Measurements from ENCODE around the gene CTAGE8.
"Not testable (repeated sequence)": the region's sequence is repeated elsewhere in the genome, so short reads cannot be mapped to it uniquely, and the experiment has no call there.

The CTAGE8 gene, protein sequence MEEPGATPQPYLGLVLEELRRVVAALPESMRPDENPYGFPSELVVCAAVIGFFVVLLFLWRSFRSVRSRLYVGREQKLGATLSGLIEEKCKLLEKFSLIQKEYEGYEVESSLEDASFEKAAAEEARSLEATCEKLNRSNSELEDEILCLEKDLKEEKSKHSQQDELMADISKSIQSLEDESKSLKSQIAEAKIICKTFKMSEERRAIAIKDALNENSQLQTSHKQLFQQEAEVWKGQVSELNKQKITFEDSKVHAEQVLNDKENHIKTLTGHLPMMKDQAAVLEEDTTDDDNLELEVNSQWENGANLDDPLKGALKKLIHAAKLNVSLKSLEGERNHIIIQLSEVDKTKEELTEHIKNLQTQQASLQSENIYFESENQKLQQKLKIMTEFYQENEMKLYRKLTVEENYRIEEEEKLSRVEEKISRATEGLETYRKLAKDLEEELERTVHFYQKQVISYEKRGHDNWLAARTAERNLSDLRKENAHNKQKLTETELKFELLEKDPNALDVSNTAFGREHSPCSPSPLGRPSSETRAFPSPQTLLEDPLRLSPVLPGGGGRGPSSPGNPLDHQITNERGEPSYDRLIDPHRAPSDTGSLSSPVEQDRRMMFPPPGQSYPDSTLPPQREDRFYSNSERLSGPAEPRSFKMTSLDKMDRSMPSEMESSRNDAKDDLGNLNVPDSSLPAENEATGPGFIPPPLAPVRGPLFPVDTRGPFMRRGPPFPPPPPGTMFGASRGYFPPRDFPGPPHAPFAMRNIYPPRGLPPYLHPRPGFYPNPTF

DNA sequence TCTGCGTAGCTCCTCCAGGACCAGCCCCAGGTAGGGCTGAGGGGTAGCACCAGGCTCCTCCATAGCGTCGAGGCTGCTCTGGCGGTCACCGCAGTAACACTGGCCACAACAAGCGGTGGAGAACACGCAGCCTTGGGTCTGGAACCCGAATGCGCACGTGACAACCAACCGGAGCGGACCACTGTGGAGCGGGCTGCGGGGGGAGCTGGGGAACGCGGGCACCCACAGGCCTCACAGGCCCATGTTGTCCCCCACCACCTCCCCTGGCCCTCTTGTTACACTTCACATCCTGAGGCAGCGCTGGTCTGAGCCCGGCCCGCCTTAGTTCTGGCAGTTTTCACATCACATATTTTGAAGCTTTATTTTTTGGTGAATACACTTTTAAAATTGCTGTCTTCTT lies at the start of gene CTAGE8:
CTAGE8 (minus strand) TSS at position 101 of the 400 bp plus-strand sequence; CDS start at position 63, 38 bp downstream.
- DNase-seq (ENCODE audit: low spot score) = not testable (repeated sequence)

DNA sequence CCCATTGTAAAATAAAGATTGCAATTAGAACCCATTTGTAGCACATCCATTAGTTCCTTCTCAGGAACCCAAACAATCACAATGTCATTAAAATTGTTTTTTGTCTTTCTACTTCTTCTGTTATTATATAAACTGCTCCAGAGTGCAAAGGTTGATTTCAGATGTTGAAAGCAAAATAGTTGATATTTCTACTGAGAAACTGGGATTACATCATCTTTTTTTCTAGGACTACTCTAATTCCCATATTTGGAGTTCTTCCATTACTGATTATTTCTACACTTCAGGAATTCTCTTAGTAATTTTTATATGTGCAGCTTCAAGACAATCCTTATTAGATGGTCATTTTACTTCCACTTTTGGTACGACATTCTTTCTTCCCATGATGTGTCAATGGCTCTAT lies 48.4 kb upstream of the CTAGE8 start:
- DNase-seq (ENCODE audit: low spot score) = not testable (repeated sequence)

DNA sequence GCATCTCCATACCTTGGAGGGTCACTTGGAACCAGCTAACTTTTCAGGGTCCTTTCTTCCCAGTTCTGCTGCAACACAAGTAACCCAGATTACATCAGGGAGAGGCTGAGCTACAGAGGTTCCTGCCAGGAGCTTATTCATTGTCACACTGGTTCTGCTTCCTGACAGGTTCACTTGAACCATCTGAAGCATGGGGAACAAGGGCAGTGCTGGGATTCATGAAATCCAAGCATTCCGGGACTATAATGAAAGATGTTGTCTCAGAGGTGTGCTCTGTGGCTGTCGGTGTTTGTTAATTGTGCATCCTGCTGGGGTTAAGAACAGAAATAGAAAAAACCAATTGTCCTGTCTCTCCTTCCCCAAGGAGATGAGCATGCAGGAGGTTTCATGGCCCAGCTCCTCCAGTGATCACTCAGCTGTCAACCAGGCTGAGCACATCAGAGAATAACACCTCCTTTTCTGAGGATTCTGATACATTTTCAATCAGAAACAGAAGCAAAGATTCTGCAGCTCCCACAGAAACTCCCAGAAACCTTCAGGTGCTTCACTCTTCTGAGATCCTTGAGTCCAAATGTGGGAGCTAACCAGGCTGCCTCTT lies 42.9 kb upstream of the CTAGE8 start, which contains the start of gene OR2A1:
OR2A1 (plus strand) TSS at position 548 of the 598 bp plus-strand sequence. CDS start 5,706 bp downstream, outside the sequence.
- not testable (repeated sequence) for DNase-seq (ENCODE audit: low spot score)

DNA sequence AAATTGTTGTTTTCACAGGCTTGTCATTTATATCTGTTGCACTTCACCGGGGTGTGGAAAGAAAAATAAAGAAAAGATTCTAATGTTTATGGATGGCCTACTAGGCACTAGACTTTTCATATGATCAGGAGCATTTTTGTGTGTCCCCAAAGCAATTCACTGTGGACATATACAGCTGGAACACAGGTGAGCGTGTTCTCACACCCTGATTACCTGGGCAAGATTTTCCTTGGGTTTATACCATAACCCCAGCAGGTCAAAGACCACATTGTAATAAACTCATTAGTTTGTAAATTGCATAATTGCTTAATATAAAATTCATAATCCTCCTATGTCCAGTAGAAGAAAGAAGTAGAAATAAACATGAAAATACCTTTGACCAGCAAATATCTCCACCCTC lies 42.1 kb upstream of the CTAGE8 start:
- DNase-seq (ENCODE audit: low spot score) = not testable (repeated sequence)

DNA sequence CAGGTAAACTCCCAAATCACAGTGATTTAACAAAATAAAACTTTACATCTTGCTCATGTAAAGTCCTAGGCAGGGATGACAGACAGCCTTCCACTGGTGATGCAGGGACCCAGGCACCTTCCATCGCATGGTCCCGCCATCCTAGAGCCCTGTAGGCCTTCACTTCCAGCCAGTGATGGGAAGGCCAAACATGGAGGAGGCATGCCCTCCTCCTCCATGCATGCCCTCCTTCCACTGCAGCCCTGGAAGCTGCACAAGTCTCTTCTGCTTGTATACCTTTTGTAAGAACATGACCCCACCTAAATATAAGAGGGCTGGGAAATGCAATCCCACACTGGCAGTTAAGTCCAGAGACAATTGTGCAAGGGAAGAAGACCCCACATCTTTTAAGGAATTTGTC lies 40.6 kb upstream of the CTAGE8 start:
- DNase-seq (ENCODE audit: low spot score) = not testable (repeated sequence)

DNA sequence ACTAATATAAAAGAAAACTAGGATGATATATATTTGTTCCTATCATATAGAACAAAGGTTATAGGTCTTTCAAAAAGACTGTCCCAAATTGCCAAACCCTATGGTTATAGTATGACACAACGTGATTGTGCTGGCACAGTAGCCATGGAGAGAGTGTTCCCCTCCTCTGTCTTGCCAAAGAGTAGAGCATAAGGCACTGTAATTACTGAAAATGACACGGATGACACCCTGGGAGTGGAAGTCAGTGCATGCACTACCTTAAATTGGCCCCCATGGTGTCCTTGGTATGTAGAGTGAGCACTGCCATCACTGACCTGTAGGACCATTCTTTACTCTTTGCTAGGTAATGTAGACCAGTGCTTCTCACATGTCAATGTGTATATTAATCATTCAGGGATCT lies 36.1 kb upstream of the CTAGE8 start:
- not testable (repeated sequence) for DNase-seq (ENCODE audit: low spot score)

DNA sequence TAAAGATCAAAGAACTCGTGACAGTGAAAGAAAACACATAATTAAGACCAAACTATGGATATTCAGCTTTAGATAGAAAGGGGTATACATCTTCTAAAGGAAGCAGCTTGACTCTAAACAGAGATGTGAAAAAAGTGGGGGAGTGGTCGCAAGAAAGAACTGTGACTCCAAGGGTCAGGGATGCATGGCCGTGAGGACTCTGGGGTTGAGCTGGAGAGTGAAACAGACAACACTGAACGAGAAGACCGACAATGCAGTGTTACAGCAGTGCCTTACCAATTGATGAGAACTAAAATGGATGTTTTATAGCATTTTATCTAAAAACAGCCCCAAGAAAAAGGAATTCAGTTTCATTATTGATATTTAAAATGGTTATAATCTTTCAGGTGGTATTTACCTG lies 34.5 kb upstream of the CTAGE8 start:
- not testable (repeated sequence) for DNase-seq (ENCODE audit: low spot score)

DNA sequence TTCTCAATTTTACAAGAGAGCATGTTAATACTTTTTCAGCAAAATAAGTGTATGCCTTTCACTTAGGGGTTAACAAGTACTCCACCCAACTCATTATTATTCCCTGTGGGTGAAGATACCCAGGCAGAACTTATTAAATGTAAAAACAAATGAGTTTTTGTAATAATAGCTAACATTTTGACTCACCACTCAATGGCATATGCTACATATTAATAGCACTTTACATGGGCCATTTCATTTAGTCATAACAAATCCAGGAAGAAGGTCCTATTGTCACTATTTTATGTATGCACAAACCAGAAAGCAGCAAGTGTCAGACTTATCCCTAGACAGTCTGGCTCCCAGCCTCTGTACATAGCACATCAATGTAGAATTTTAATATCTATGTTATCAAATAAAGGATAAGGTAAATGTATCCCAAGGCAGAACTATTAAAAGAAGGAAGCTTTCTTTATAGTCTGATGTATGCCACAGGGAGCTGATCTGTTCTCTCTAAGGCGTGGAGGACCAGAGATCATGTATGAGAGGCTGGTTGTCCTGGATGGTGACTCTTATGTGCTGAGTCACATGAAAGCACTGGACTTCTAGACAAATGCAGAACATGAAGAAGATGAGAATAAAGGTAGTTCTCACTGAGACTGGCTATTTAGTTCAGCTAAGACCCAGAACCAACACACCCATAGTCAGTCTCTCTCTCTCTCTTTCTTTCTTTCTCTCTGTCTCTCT lies 33.7 kb upstream of the CTAGE8 start:
- not testable (repeated sequence) for DNase-seq (ENCODE audit: low spot score)

DNA sequence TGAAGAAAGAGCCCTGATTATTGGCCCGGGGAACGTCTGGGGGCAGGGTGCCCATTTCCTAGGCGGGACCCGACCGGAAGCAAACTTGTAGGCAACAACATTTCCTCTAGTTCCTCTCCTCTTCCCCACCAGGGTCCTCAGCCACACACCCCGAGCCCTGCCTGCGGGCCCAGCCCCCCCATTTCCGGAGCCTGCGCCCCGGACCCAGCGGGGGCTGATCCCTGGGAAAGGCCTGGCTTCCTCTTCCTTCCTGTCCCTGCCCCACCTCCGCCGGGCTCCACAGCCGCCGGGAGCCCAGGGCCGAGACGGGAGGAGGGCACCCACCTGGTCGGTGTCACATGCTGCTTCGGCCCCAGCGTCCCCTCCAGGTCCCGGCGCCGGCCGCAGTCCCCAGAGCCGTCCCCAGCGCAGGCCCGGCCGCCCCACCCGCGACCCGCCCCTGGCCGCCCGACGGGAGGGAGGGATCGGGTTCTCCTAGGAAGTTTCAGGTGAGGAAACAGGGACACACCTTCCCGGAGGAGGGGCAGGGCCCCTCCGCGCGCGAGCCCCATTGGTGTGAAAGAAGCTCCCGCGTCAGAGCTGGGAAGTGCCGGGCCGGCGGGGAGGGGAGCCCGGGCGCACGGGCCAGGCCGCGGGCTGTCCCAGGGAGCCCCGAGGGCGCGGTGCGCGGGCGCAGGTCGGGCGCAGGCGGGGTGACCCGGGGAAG lies 24.9 kb upstream of the CTAGE8 start:
- not testable (repeated sequence) for DNase-seq (ENCODE audit: low spot score)

DNA sequence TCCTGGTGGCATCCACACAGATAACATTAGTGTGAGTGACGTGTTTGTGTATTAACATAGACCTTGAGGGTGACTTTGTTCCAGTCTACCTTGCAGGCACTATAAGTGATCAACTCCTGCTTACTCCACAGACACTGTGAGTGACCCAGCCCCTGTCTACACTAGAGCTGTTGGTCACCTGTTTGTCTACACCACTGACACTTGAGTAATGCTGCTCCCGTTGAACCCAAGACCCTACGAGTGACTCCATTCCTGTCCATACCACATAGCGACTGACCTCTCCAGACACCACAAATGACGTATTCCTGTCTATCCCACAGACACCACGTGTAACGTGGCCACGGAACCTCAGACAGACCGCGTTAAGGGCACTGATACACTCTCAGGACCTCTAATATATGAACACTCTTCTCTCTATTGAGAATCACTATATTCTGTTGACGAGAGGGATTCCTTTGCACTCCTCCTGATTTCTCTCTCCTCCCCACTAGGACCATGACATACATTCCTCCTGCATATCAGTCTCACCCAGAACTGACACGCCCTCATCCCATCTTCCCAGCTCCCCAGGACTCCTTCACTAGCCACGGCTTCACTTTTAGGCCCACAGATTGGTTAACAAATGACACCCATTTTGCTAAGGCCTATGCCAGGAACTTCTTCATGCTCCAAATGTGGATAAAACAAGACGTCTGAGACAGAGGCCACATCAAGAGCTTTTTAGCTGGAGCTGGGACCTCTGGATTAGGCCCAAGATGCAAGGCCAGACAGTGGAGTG lies 23.5 kb upstream of the CTAGE8 start:
- DNase-seq (ENCODE audit: low spot score) = not testable (repeated sequence)

DNA sequence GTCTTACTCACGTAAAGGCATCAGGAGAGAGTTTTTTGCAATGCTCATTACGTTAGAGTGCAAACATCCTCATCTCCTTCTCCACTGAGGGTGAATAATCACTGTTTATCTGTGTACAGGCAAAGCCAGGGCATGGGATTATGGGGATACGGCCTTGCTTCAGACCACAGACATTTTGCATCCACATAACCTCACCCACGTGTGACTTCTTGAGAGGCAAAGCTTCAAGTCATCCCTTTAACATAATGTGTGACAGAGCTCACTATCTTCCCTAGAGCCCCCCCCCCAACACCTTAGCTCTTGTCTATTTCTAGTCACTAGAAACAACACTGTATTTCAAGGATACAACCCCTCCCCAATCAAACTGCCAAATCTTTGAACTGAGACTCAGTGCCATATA lies 22.5 kb upstream of the CTAGE8 start:
- not testable (repeated sequence) for DNase-seq (ENCODE audit: low spot score)

DNA sequence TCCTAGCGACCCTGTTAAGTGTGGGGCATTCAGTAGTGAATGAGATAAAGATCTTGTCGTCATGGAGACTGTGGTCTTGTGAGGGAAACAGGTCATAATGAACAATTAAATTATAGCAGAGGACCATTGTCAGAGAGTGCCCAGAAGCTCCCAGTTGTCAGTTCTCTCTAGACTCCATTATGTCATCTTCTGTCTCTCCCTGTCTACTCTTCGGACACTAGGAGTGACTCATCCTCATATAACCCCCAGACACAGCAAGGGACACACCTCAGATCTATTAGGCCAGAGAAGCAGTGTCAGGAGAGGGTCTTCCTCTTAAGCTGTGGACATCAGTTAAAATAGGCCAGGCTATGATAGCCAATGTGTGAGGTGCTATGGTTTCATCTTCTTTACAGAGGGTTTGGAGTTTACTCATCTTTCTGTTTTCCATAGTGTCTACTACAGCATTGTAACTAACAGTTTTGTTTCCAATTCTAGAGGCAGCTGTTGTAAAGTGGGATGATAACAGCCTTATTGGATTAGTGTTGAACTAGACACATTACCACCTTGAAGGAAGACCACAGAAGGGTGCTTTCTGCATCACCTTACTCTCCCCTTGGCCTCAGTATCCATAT lies 18.2 kb upstream of the CTAGE8 start:
- not testable (repeated sequence) for DNase-seq (ENCODE audit: low spot score)

DNA sequence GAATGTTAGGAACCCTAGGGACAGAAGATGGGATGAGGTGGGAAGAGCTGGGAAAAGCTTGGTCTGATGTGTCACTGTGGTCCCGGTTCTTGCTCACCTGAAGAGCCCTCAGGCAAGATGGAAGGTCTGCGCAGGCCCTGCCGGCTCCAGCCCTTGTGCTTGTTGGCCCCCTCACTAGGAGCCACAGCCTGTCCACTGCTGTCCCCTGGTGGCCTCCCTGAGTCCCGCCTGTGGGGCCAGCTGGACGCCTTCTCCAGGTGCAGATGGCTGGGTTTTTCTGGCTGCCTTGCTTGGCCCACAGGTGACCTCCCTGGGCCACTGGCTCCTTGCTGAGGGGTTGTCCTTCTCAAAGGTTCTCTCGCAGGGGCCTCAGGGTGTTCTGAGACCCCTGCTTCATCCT lies 14.6 kb upstream of the CTAGE8 start:
- not testable (repeated sequence) for DNase-seq (ENCODE audit: low spot score)

DNA sequence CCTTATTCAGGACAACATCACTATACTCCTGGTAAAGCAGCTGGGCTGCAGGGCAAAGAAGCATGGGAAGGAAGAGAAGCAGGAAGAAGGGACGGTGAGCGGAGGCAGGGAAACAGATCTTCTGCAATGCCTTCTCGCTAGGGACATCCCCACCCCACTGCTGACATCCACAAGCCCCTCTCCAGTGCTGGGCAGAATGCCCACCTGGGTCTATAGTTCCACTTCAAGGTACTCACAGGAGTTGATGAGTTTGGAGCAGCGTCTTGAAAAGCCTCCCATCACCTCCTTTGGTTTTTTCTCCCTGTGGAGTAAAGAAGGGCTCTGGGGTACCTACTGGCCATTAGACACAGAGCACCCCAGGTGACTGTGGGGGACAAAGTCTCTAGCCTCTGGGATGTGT lies 13.4 kb upstream of the CTAGE8 start:
- DNase-seq (ENCODE audit: low spot score) = not testable (repeated sequence)

DNA sequence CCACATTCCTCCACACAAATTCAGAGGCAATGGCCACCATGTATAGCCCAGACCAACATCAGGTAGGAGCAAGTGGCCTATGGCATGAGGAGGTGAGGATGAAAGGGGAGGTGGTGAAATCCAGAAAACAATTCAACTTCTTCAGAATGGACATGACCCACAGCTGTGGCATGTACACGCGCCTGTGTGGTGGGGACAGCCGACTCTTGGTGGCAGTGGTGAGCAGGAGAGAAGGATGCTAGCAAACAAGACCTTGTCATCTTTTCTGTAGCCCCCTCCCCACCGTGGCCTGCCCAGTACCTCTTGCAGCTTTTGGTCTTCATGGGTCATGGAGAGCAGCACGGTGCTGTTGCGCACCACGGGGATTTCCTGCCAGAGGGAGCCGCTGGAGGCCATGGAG lies 12.9 kb upstream of the CTAGE8 start:
- not testable (repeated sequence) for DNase-seq (ENCODE audit: low spot score)

DNA sequence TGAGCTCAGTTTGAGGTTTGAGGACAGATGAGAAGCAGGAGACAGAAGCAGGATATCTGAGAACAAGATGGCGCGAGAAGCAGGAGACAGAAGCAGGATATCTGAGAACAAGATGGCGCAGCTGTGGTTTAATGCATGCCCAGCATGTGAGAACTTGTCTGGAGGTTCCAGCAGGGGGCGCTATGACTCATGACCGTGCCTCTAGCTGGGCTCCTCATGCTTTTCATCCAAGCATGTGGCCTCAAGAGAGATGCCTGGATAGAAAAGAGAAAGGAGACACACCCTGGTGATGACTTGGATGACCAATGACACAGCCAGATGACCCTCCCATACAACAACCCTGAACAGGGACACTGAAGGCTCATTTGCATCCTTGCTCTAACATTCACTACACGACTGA lies 10.9 kb upstream of the CTAGE8 start:
- not testable (repeated sequence) for DNase-seq (ENCODE audit: low spot score)

DNA sequence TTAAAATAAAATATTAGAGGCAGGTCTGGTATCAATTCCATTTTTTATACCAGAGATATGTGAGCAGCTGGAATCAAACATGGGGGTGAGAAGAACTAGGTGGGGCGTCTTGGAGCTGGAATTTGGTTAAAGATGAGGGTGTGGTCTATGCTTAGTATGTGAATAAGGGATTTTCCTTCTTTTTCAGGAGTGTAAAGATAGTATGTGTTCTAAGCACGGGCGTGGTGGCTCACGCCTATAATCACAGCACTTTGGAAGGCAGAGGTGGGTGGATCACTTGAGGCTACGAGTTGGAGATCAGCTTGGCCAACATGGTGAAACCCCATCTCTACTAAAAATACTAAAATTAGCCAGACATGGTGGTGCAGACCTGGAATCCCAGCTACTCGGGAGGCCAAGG lies 6.2 kb upstream of the CTAGE8 start:
- not testable (repeated sequence) for DNase-seq (ENCODE audit: low spot score)

DNA sequence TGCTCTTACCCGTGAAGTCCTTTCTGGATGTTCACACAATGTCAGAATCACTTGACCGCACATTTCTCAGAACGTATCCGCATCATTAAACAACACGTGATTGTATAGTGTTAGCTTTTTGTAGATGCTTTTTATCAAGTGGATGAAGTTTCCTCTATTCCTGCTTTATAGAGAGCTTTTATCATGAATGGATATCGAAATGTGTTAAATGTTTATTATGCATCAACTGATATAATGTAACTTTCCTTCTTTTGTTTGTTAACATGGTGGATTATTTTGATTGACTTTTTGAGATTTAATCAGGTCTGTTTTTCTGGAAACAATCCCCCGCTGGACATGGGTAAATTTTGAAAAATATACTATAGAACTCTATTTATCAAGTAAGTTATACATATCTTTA lies 4.4 kb downstream of the CTAGE8 start, which contains the start of gene OR2A7:
OR2A7 (minus strand) TSS at position 101 of the 400 bp plus-strand sequence. CDS start 5,164 bp downstream, outside the sequence.
- DNase-seq (ENCODE audit: low spot score) = not testable (repeated sequence)

DNA sequence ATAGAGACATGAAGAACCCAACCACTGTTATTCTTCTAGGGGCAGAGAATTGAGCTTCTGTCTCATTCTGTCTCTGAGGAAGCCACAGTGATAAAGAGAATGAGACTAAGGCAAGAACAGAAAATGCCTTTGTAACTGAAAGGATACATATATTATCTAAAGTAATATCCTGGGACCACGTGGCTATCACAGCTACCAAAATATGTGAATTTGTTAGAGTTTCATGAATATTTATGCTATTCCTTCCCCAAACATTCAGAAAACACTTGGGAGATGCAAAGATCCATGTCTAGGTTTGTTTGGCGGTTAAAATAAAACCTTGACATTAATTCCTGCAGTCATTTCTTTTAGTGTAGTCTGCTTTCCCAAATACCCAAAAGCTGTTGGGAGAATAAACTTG lies 7.0 kb downstream of the CTAGE8 start:
- not testable (repeated sequence) for DNase-seq (ENCODE audit: low spot score)

DNA sequence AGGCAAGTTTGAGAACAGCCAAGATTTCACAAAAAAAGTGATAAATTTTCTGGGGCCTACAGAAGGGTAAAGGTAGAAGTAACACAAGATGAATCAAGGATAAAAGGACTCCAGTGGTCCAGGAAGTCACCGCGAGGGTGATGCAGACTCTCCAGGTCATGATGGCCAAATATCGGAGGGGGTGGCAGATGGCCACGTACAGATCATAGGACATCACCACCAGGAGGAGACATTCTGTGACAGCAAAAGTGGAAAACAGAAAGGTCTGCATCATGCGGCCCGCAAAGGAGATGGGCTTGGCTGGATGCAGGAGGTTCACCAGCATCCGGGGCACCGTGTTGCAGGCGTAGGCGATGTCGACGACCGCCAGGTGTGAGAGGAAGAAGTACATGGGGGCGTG lies 10.0 kb downstream of the CTAGE8 start:
- not testable (repeated sequence) for DNase-seq (ENCODE audit: low spot score)

All from GM03348 (cell line).